ENCODE data around the gene AGAP1. TPM values are rescaled to one million over a fixed set of nuclear protein-coding genes. Genes with fewer than 3 reads are reported as not detected.

AGAP1 gene
- polyA plus RNA-seq, 1 experiment = 12.4 TPM

- Histone ChIP-seq H3K4me3 (ENCODE audit: low read depth, low read length) (no peak overlapping the region), H3K27ac (ENCODE audit: low read depth, low read length) (no peak overlapping the region), H3K27me3 (ENCODE audit: control insufficient read depth, insufficient read depth, low read length) (no peaks in the 10 kb centered on the region), H3K9me3 (ENCODE audit: control insufficient read depth, insufficient read depth, low read length) (peaks cover 5% of the 10 kb centered on the region; the same call in 1 of the 2 replicates)
- peak; percentile 72 for TF ChIP-seq CTCF (IDR thresholded peaks at IDR 0.05; ENCODE audit: low read depth, low read length)
- DNase-seq (ENCODE audit: low read depth, low spot score) = peak; percentile 73
- ChIA-PET CTCF (interaction anchor here (0.5 to 8.2 kb wide), 58 partner anchors 9 to 1510 kb away, joined by 3 to 375 read pairs (median 4); no protein-coding TSS in a partner anchor), POLR2A (interaction anchor here (0.7 to 0.8 kb wide), 3 partner anchors 90 to 477 kb away, joined by 3 to 4 read pairs (median 4); no protein-coding TSS in a partner anchor)
Observed at GRCh38 chr2:235594041-235594440, 100.2 kb downstream of the AGAP1 start.

- ChIA-PET CTCF (interaction anchor here (0.6 to 8.2 kb wide), 56 partner anchors 9 to 1510 kb away, joined by 3 to 375 read pairs (median 5); no protein-coding TSS in a partner anchor), POLR2A (interaction anchor here (1.0 kb wide), 1 partner anchor 151 kb away, joined by 3 read pairs; no protein-coding TSS in a partner anchor)
- Histone ChIP-seq H3K27me3 (ENCODE audit: control insufficient read depth, insufficient read depth, low read length) (no peaks in the 10 kb centered on the region), H3K27ac (ENCODE audit: low read depth, low read length) (no peak overlapping the region), H3K4me3 (ENCODE audit: low read depth, low read length) (no peak overlapping the region), H3K9me3 (ENCODE audit: control insufficient read depth, insufficient read depth, low read length) (peaks cover 5% of the 10 kb centered on the region; the same call in 1 of the 2 replicates)
- TF ChIP-seq CTCF (IDR thresholded peaks at IDR 0.05; ENCODE audit: low read depth, low read length) = no peak
- no peak for DNase-seq (ENCODE audit: low read depth, low spot score)
Observed at GRCh38 chr2:235594964-235595363, 101.1 kb downstream of the AGAP1 start.

- peak; percentile 51 for DNase-seq (ENCODE audit: low read depth, low spot score)
- Histone ChIP-seq H3K4me3 (ENCODE audit: low read depth, low read length) (no peak overlapping the region), H3K27me3 (ENCODE audit: control insufficient read depth, insufficient read depth, low read length) (no peaks in the 10 kb centered on the region), H3K9me3 (ENCODE audit: control insufficient read depth, insufficient read depth, low read length) (peaks cover 5% of the 10 kb centered on the region; the same call in 1 of the 2 replicates), H3K27ac (ENCODE audit: low read depth, low read length) (no peak overlapping the region)
- ChIA-PET CTCF (interaction anchor here (0.6 to 8.2 kb wide), 59 partner anchors 9 to 1044 kb away, joined by 3 to 375 read pairs (median 5); no protein-coding TSS in a partner anchor), POLR2A (interaction anchor here (1.0 kb wide), 1 partner anchor 151 kb away, joined by 3 read pairs; no protein-coding TSS in a partner anchor)
- TF ChIP-seq CTCF (IDR thresholded peaks at IDR 0.05; ENCODE audit: low read depth, low read length) = peak; percentile 93
Observed at GRCh38 chr2:235595422-235596010, 101.7 kb downstream of the AGAP1 start.

GRCh38 chr2:235596272-235596671 is 102.4 kb downstream of the AGAP1 start:
- H3K9me3 ChIP-seq (ENCODE audit: control insufficient read depth, insufficient read depth, low read length) = peaks cover 5% of the 10 kb centered on the region; the same call in 1 of the 2 replicates
- POLR2A ChIA-PET = no interaction called here
- H3K27me3 ChIP-seq (ENCODE audit: control insufficient read depth, insufficient read depth, low read length) = no peaks in the 10 kb centered on the region
- no peak overlapping the region for H3K27ac ChIP-seq (ENCODE audit: low read depth, low read length)
- DNase-seq (ENCODE audit: low read depth, low spot score) = no peak
- CTCF ChIA-PET = interaction anchor here (0.6 to 8.2 kb wide), 20 partner anchors 9 to 469 kb away, joined by 3 to 375 read pairs (median 6); no protein-coding TSS in a partner anchor
- no peak overlapping the region for H3K4me3 ChIP-seq (ENCODE audit: low read depth, low read length)
- TF ChIP-seq CTCF (IDR thresholded peaks at IDR 0.05; ENCODE audit: low read depth, low read length) = no peak

GRCh38 chr2:235597081-235597615 is 103.3 kb downstream of the AGAP1 start:
- CTCF ChIA-PET = interaction anchor here (1.9 to 8.2 kb wide), 4 partner anchors 17 to 464 kb away, joined by 4 to 375 read pairs (median 112); no protein-coding TSS in a partner anchor
- TF ChIP-seq CTCF (IDR thresholded peaks at IDR 0.05; ENCODE audit: low read depth, low read length) = no peak
- H3K4me3 ChIP-seq (ENCODE audit: low read depth, low read length) = no peak overlapping the region
- no peaks in the 10 kb centered on the region for H3K27me3 ChIP-seq (ENCODE audit: control insufficient read depth, insufficient read depth, low read length)
- no peak overlapping the region for H3K27ac ChIP-seq (ENCODE audit: low read depth, low read length)
- DNase-seq (ENCODE audit: low read depth, low spot score) = no peak
- no peaks in the 10 kb centered on the region; the same call in none of the 2 replicates for H3K9me3 ChIP-seq (ENCODE audit: control insufficient read depth, insufficient read depth, low read length)
- POLR2A ChIA-PET = no interaction called here

All from AG04450 (cell line).